Ovary (tissue), 9 donors: ENCODE results near the gene ZNF236. TPM values are rescaled to one million over a fixed set of nuclear protein-coding genes. Genes with fewer than 3 reads are reported as not detected.
A peak's percentile ranks its signal among the peaks of the same experiment; 100 is the strongest.

Experiments
- DNase-seq, 5 donors: peaks; one replicate each; pipeline ENCODE4 v3.0.0-alpha.2; 2019 to 2020
- H3K27ac ChIP-seq, 2 donors: fragments of 200-600 bp; one replicate each; pipeline versions ENCODE4 v1.5.1 to v1.8.0; 2019 to 2022
- H3K27me3 ChIP-seq: fragments of 200-600 bp; one replicate; pipeline ENCODE4 v1.8.0; 2022
- H3K36me3 ChIP-seq: fragments of 200-600 bp; sonication (generic); one replicate; pipeline ENCODE4 v1.5.1; 2019
- H3K4me1 ChIP-seq: one replicate; pipeline ENCODE4 v1.8.1; 2013; ENCODE audit warnings: mild to moderate bottlenecking, moderate library complexity; ENCODE audit not compliant: insufficient read depth
- H3K4me3 ChIP-seq: fragments of 200-600 bp; sonication (generic); one replicate; pipeline ENCODE4 v1.5.1; 2017
- H3K9me3 ChIP-seq, 2 donors: fragments of 200-600 bp in 1 of 2; sonication (generic) in 1 of 2; one replicate each; pipeline versions ENCODE4 v1.5.1 to v1.8.1; 2013 to 2019; ENCODE audit warnings: mild to moderate bottlenecking in 1 of 2, moderate library complexity in 1 of 2
- CTCF ChIP-seq, 3 donors: fragments of 450-650 bp in 2 of 3; fragments of 200-600 bp in 1 of 3; IDR thresholded peaks; one replicate each; pipeline versions ENCODE4 v1.5.1 to v1.8.0; 2016 to 2022; ENCODE audit warnings: antibody characterized with exemption in 3 of 3, mild to moderate bottlenecking in 1 of 3
- EP300 ChIP-seq: sonication (generic); formaldehyde crosslinking; IDR thresholded peaks from one replicate; pipeline ENCODE4 v1.6.1; 2017; ENCODE audit warnings: antibody characterized with exemption
- POLR2A ChIP-seq: fragments of 450-650 bp; IDR thresholded peaks from one replicate; pipeline ENCODE4 v1.6.1; 2017; ENCODE audit warnings: antibody characterized with exemption, mild to moderate bottlenecking, moderate library complexity
- WGBS, 3 donors: extraction: QIAGEN DNeasy Blood & Tissue Kit in 1 of 3; methylation state at CpG; one replicate each; pipeline versions ENCODE4 v1.1.5 to v1.1.7; 2013 to 2017; 5-methylcytosine and 5-hydroxymethylcytosine counted together
- intact Hi-C, 4 donors: fragments of 100-400 bp; cut with DNase I; formaldehyde crosslinking; loops; one replicate each; pipeline versions ENCODE4 v1.11.0 to v1.15.1; 2022 to 2023
- polyA plus RNA-seq, 2 donors: library from polyadenylated mRNA; stranded (reverse); fragments of 200-250 nt in 1 of 2; fragments of 350-450 nt in 1 of 2; fragmentation: Illumina TruSeq in 1 of 2; extraction: RNeasy Lipid Tissue Mini Kit (QIAGEN cat#74804) in 1 of 2; gene quantifications; one replicate each; pipeline ENCODE4 v1.2.3, GENCODE V29; 2013 to 2014
- total RNA-seq, 7 donors: library from RNA; depleted of rRNA in 2 of 7; stranded (reverse); fragments of >200 nt in 2 of 7; fragmentation: NEBNext Ultra II Directional in 3 of 7; extraction: Animal tissue kit (Norgen Biotek cat#: 25700) in 3 of 7; gene quantifications; one replicate each; pipeline versions ENCODE4 v1.1.0 to v1.2.4, GENCODE V29; 2016 to 2023
- donor health status: DM: no; HTN: no; CAD: no; lungs with moderate emphysema.
- donor health status: DM: no; HTN: no; CAD: no.
- donor health status: Bipolar disorder and iron deficiency.
- donor health status: DM: yes; HTN: yes; CAD: no.
- donor health status: DM: no; HTN: no; CAD: no.
- donor health status: DM: yes; HTN: yes; CAD: no.

Gene ZNF236
- total and polyA plus RNA-seq, 9 donors, result 3.9 to 30.3 (median 24.1) TPM

DNA sequence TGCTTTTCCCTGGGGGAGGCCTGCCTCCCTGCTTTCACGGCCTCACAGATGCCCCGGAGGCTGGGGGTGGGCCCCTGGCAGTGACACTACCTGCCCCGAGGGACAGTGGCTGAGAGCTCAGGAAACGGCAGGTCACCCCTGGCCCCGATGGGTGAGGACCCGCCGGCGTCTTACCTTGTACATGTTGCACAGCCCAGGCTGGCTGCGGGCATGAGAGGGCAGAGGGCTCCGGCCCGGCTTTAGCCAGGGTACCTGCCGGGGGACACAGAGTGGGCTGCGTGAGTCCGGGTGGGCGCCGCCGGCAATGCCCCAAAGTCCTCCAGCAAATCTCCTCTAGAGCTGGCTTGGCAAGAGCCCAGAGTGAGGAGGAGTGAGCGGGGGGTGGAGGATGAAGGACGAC, 187.3 kb downstream of the ZNF236 start:
- no peak for DNase-seq
- TF ChIP-seq POLR2A (no peak), CTCF (IDR thresholded peaks at IDR 0.05) (no peak), EP300 (no peak)
- no peaks in the 10 kb centered on the region for H3K9me3 ChIP-seq
- H3K4me3 ChIP-seq, result no peak overlapping the region
- 86 to 90% (median 89%) methylated on average over 19 of the region's 19 CpGs for WGBS, 3 donors
- H3K4me1 ChIP-seq, result peaks cover 11% of the 10 kb centered on the region
- no peaks in the 10 kb centered on the region for H3K27me3 ChIP-seq
- intact Hi-C loops, result loop anchor here in 2 of 4 donors (10.0 kb wide), 4 partner anchors 45 to 205 kb away; partner anchors contain the start of gene MBP (in 1 of the 2)
- no peak overlapping the region for H3K27ac ChIP-seq
- no peaks in the 10 kb centered on the region for H3K36me3 ChIP-seq

GRCh38 chr18:77012120-77012519, 189.8 kb downstream of the ZNF236 start:
- H3K27ac ChIP-seq, result no peak overlapping the region
- H3K4me3 ChIP-seq, result no peak overlapping the region
- 86 to 91% (median 87%) methylated on average over 8 of the region's 8 CpGs for WGBS, 3 donors
- H3K27me3 ChIP-seq, result no peaks in the 10 kb centered on the region
- TF ChIP-seq POLR2A (no peak), CTCF (IDR thresholded peaks at IDR 0.05) (no peak), EP300 (no peak)
- intact Hi-C loops, result loop anchor here in 1 of 4 donors (10.0 kb wide), 1 partner anchor 93 kb away; no protein-coding TSS in a partner anchor
- no peaks in the 10 kb centered on the region for H3K9me3 ChIP-seq
- peaks cover 12% of the 10 kb centered on the region for H3K4me1 ChIP-seq
- no peaks in the 10 kb centered on the region for H3K36me3 ChIP-seq
- DNase-seq, result no peak

DNA sequence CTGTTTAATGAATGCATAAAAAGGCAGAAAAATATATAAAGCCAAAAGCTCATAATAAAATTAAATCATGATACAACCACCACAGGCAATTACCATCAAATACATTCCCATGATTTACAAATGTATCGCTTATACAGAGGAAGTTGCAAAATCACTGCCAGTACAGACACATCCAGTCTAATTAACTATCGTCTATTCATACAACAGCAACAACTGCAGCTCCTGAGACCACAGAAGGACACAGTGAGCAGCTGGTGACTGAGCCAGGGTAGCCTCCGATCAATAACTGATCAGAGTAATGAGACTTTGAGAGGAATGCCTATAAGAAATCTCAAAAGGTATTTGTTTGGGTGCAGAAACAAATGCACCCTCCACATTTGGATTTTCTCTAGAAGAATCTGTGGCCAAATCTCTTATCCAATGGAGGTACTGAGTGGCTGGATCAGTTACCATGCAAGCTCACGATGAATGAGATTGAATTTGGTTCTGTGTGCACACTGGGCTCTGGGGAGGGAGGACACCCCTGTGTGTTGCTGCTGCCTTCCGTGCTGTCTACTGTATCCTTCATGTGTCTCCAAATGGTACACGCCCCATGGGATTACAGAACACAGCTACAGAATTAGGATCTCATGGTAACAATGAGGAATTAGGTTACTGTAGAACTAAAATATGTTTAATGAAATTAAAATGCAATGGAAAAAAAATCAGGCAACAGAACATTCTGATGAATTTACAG, 190.6 kb downstream of the ZNF236 start:
- no peak for DNase-seq
- no peaks in the 10 kb centered on the region for H3K27me3 ChIP-seq
- no peaks in the 10 kb centered on the region for H3K9me3 ChIP-seq
- intact Hi-C loops, result loop anchor here in 1 of 4 donors (10.0 kb wide), 1 partner anchor 92 kb away; no protein-coding TSS in a partner anchor
- 85 to 89% (median 89%) methylated on average over 6 of the region's 6 CpGs for WGBS, 3 donors
- H3K4me3 ChIP-seq, result no peak overlapping the region
- TF ChIP-seq POLR2A (no peak), EP300 (no peak), CTCF (IDR thresholded peaks at IDR 0.05) (no peak)
- no peak overlapping the region for H3K27ac ChIP-seq
- H3K4me1 ChIP-seq, result peaks cover 12% of the 10 kb centered on the region
- H3K36me3 ChIP-seq, result no peaks in the 10 kb centered on the region

GRCh38 chr18:77013811-77014521, 191.6 kb downstream of the ZNF236 start:
- Histone ChIP-seq H3K4me3 (no peak overlapping the region), H3K36me3 (no peaks in the 10 kb centered on the region), H3K4me1 (peaks cover 12% of the 10 kb centered on the region), H3K27me3 (no peaks in the 10 kb centered on the region), H3K9me3 (no peaks in the 10 kb centered on the region), H3K27ac (peak overlapping the region; percentile 47 to 74)
- no peak for TF ChIP-seq CTCF (IDR thresholded peaks at IDR 0.05)
- TF ChIP-seq POLR2A, result no peak
- DNase-seq, result peak in 2 of 5 donors; percentile 36 to 44
- intact Hi-C loops, result loop anchor here in 1 of 4 donors (10.0 kb wide), 1 partner anchor 91 kb away; no protein-coding TSS in a partner anchor
- 16 to 32% (median 16%) methylated on average over 18 of the region's 18 CpGs for WGBS, 3 donors
